HepG2 (cell line): ENCODE results near the gene RMI2. TPM values are rescaled to one million over a fixed set of nuclear protein-coding genes. Genes with fewer than 3 reads are reported as not detected.

Source experiments
- ARHGAP35 ChIP-seq: sonication (generic); formaldehyde crosslinking; IDR thresholded peaks from 2 replicates; pipeline ENCODE4 v1.9.0; 2022; ENCODE audit warnings: mild to moderate bottlenecking, inconsistent platforms, moderate library complexity, missing genetic modification reagents, borderline replicate concordance
- ATF7 ChIP-seq, 2 experiments: fragments of 450-650 bp in 1 of 2; sonication (generic) in 1 of 2; formaldehyde crosslinking in 1 of 2; IDR thresholded peaks; 2 replicates each; pipeline versions ENCODE4 v1.4.0 to v1.6.1; 2016 to 2020; ENCODE audit warnings: antibody characterized with exemption in 1 of 2, mild to moderate bottlenecking in 1 of 2, missing genetic modification reagents in 1 of 2
- CC2D1A ChIP-seq: sonication (generic); formaldehyde crosslinking; IDR thresholded peaks from 2 replicates; pipeline ENCODE4 v1.8.1; 2023; ENCODE audit warnings: mild to moderate bottlenecking, missing genetic modification reagents
- CCAR2 ChIP-seq: fragments of 200-400 bp; formaldehyde crosslinking; optimal IDR thresholded peaks from 2 replicates; pipeline ENCODE3; 2018; ENCODE audit warnings: low read depth, mild to moderate bottlenecking, low read length, moderate library complexity
- GABPB1 ChIP-seq: IDR thresholded peaks from 2 replicates; pipeline ENCODE4 v1.6.1; 2016; ENCODE audit warnings: mild to moderate bottlenecking, missing genetic modification reagents, moderate library complexity, missing compliant biosample characterization
- HNF4A ChIP-seq: sonication (generic); formaldehyde crosslinking; IDR thresholded peaks from 2 replicates; pipeline ENCODE4 v1.4.0; 2020; ENCODE audit warnings: missing genetic modification reagents
- HNRNPLL ChIP-seq: fragments of 200-400 bp; formaldehyde crosslinking; IDR thresholded peaks from 2 replicates; pipeline ENCODE4 v1.6.1; 2017; ENCODE audit warnings: mild to moderate bottlenecking, low read depth, low read length; ENCODE audit not compliant: poor library complexity, severe bottlenecking
- HOXA9 ChIP-seq: sonication (generic); formaldehyde crosslinking; IDR thresholded peaks from 2 replicates; pipeline ENCODE4 v1.8.1; 2022; ENCODE audit warnings: missing genetic modification reagents, mild to moderate bottlenecking, moderate library complexity, borderline replicate concordance
- MBNL3 ChIP-seq: fragments of 250-450 bp; sonication (Bioruptor Pico); conservative IDR thresholded peaks from 2 replicates; pipeline ENCODE4 v1.8.0; 2022; ENCODE audit warnings: mild to moderate bottlenecking, inconsistent platforms
- MIER2 ChIP-seq: IDR thresholded peaks from 2 replicates; pipeline ENCODE4 v1.6.1; 2016; ENCODE audit warnings: missing biosample characterization, missing genetic modification reagents
- MXI1 ChIP-seq: IDR thresholded peaks from 3 replicates; pipeline ENCODE4 v1.6.1; 2012; ENCODE audit warnings: low read depth, low read length, inconsistent platforms, borderline replicate concordance
- NFYC ChIP-seq: IDR thresholded peaks from 2 replicates; pipeline ENCODE4 v1.6.1; 2016; ENCODE audit warnings: missing genetic modification reagents, missing compliant biosample characterization
- PAX8 ChIP-seq: sonication (generic); formaldehyde crosslinking; IDR thresholded peaks from 2 replicates; pipeline ENCODE4 v1.8.0; 2022; ENCODE audit warnings: mild to moderate bottlenecking, missing genetic modification reagents, borderline replicate concordance
- SIN3A ChIP-seq: IDR thresholded peaks from 2 replicates; pipeline ENCODE4 v1.6.1; 2011; ENCODE audit warnings: low read depth, mild to moderate bottlenecking, control low read depth, low read length, borderline replicate concordance
- SP1 ChIP-seq, 2 experiments: fragments of 450-650 bp in 1 of 2; sonication (generic) in 1 of 2; formaldehyde crosslinking in 1 of 2; IDR thresholded peaks; 2 replicates each; pipeline versions ENCODE4 v1.4.0 to v1.6.1; 2016 to 2020; ENCODE audit warnings: missing genetic modification reagents in 1 of 2
- SP4 ChIP-seq: sonication (generic); formaldehyde crosslinking; IDR thresholded peaks from 2 replicates; pipeline ENCODE4 v1.8.1; 2023; ENCODE audit warnings: mild to moderate bottlenecking, missing genetic modification reagents
- TBL1XR1 ChIP-seq: fragments of 150-350 bp; IDR thresholded peaks from 2 replicates; pipeline ENCODE4 v1.6.1; 2014; ENCODE audit warnings: borderline replicate concordance, low read length; ENCODE audit not compliant: partially characterized antibody
- U2AF2 ChIP-seq: fragments of 200-400 bp; formaldehyde crosslinking; IDR thresholded peaks from 2 replicates; pipeline ENCODE4 v1.6.1; 2017; ENCODE audit warnings: low read depth, mild to moderate bottlenecking, low read length
- ZNF143 ChIP-seq: sonication (generic); formaldehyde crosslinking; IDR thresholded peaks from 2 replicates; pipeline ENCODE4 v1.4.0; 2020; ENCODE audit warnings: missing genetic modification reagents
- ZNF230 ChIP-seq: sonication (generic); formaldehyde crosslinking; IDR thresholded peaks from 2 replicates; pipeline ENCODE4 v1.4.0; 2020; ENCODE audit warnings: mild to moderate bottlenecking, missing genetic modification reagents
- ZNF567 ChIP-seq: sonication (generic); formaldehyde crosslinking; IDR thresholded peaks from 2 replicates; pipeline ENCODE4 v1.8.1; 2023; ENCODE audit warnings: mild to moderate bottlenecking, missing genetic modification reagents, borderline replicate concordance
- ZNF713 ChIP-seq: sonication (generic); formaldehyde crosslinking; IDR thresholded peaks from 2 replicates; pipeline ENCODE4 v1.4.0; 2020; ENCODE audit warnings: mild to moderate bottlenecking, missing genetic modification reagents
- ZNF724P ChIP-seq: sonication (generic); formaldehyde crosslinking; IDR thresholded peaks from 2 replicates; pipeline ENCODE4 v1.8.0; 2022; ENCODE audit warnings: missing genetic modification reagents, borderline replicate concordance
- ZNF773 ChIP-seq: sonication (generic); formaldehyde crosslinking; IDR thresholded peaks from 2 replicates; pipeline ENCODE4 v1.4.0; 2020; ENCODE audit warnings: missing genetic modification reagents, borderline replicate concordance
- ZNF775 ChIP-seq: sonication (generic); formaldehyde crosslinking; IDR thresholded peaks from 2 replicates; pipeline ENCODE4 v1.4.0; 2020; ENCODE audit warnings: missing genetic modification reagents, mild to moderate bottlenecking, moderate library complexity, borderline replicate concordance
- ZNF792 ChIP-seq: IDR thresholded peaks from 2 replicates; pipeline ENCODE4 v1.6.1; 2016
- polyA plus RNA-seq, 8 experiments: library from polyadenylated mRNA; depleted of rRNA in 3 of 8; stranded (reverse) in 7 of 8; unstranded in 1 of 8; fragments of >200 nt; fragmentation: Illumina TruSeq in 4 of 8; extraction: Trizol in 4 of 8; gene quantifications; 2 replicates each; pipeline versions ENCODE4 v1.2.1 to v1.2.3, GENCODE V29; 2011 to 2016; ENCODE audit warnings: low read depth in 4 of 8, missing spikeins in 1 of 8, mixed read lengths in 1 of 8; ENCODE audit not compliant: insufficient read depth in 1 of 8
- total RNA-seq, 5 experiments: library from RNA; depleted of rRNA; stranded (reverse); fragments of >200 nt; fragmentation: Illumina TruSeq; extraction: Trizol; gene quantifications; 2 replicates each; pipeline ENCODE4 v1.2.3, GENCODE V29; 2016; ENCODE audit warnings: low read depth in 1 of 5
- TF ChIP-seq, protein P1 (sequence below): sonication (generic); formaldehyde crosslinking; IDR thresholded peaks from 2 replicates; pipeline ENCODE4 v1.5.0; 2020; ENCODE audit warnings: mild to moderate bottlenecking, missing genetic modification reagents, borderline replicate concordance
- TF ChIP-seq, protein P2 (sequence below): IDR thresholded peaks from 2 replicates; pipeline ENCODE4 v1.6.1; 2016; ENCODE audit warnings: missing compliant biosample characterization, missing genetic modification reagents, borderline replicate concordance

RMI2 gene
- total and polyA plus RNA-seq, 2 of the 13 experiments (the other 11 are each of a cell fraction or from before 2014, with no cell fraction given), result 24.5 to 55.7 TPM

GRCh38 chr16:11309895-11310633 is 35.2 kb upstream of the RMI2 start (continued):
- TF ChIP-seq GABPB1 (CRISPR knock-in tag) (no peak), ZNF713 (no peak), CCAR2 (no peak), U2AF2 (no peak), ARHGAP35 (CRISPR knock-in tag) (no peak), ZNF143 (CRISPR knock-in tag) (no peak), HNF4A (CRISPR knock-in tag) (peak; percentile 86), HOXA9 (CRISPR knock-in tag) (no peak), ATF7 (IDR thresholded peaks at IDR 0.05) (peak; percentile 52), ATF7 (CRISPR knock-in tag; IDR thresholded peaks at IDR 0.05) (peak; percentile 79; the same call in 1 of the 2 replicates), MBNL3 (CRISPR knock-in tag) (no peak), MXI1 (peak; percentile 86; the same call in 2 of the 3 replicates), NFYC (CRISPR knock-in tag) (no peak; the same call in 1 of the 2 replicates), SP4 (CRISPR knock-in tag) (no peak; the same call in 1 of the 2 replicates), PAX8 (CRISPR knock-in tag) (no peak), MIER2 (CRISPR knock-in tag) (no peak; the same call in 1 of the 2 replicates), ZNF792 (peak; percentile 93), CC2D1A (peak; percentile 95; the same call in 1 of the 2 replicates), ZNF773 (no peak), ZNF567 (no peak), HNRNPLL (no peak), SP1 (IDR thresholded peaks at IDR 0.05) (no peak), SP1 (CRISPR knock-in tag; IDR thresholded peaks at IDR 0.05) (no peak), SIN3A (no peak), ZNF230 (CRISPR knock-in tag) (no peak), ZNF775 (CRISPR knock-in tag) (no peak), ZNF724P (CRISPR knock-in tag) (0 out of 2 replicates have a peak, but pooled peaks have one; percentile 51), TBL1XR1 (peak; percentile 67)
- TF ChIP-seq, protein P1, sequence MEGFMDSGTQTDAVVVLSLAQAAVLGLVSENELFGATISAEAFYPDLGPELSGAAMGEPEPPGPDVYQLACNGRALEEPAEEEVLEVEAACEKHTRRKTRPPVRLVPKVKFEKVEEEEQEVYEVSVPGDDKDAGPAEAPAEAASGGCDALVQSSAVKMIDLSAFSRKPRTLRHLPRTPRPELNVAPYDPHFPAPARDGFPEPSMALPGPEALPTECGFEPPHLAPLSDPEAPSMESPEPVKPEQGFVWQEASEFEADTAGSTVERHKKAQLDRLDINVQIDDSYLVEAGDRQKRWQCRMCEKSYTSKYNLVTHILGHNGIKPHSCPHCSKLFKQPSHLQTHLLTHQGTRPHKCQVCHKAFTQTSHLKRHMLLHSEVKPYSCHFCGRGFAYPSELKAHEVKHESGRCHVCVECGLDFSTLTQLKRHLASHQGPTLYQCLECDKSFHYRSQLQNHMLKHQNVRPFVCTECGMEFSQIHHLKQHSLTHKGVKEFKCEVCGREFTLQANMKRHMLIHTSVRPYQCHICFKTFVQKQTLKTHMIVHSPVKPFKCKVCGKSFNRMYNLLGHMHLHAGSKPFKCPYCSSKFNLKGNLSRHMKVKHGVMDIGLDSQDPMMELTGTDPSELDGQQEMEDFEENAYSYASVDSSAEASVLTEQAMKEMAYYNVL (CRISPR knock-in tag), result peak; percentile 93
- TF ChIP-seq, protein P2, sequence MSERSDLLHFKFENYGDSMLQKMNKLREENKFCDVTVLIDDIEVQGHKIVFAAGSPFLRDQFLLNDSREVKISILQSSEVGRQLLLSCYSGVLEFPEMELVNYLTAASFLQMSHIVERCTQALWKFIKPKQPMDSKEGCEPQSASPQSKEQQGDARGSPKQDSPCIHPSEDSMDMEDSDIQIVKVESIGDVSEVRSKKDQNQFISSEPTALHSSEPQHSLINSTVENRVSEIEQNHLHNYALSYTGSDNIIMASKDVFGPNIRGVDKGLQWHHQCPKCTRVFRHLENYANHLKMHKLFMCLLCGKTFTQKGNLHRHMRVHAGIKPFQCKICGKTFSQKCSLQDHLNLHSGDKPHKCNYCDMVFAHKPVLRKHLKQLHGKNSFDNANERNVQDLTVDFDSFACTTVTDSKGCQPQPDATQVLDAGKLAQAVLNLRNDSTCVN, result peak; percentile 87; the same call in 1 of the 2 replicates
